GM12865 (cell line): ENCODE results near the gene PRRC2B.
"Not testable (repeated sequence)": the region's sequence is repeated elsewhere in the genome, so short reads cannot be mapped to it uniquely, and the experiment has no call there.

Experiments used
- DNase-seq: peaks from one replicate; pipeline ENCODE4 v3.0.0; 2010; ENCODE audit warnings: low read depth
- H3K4me3 ChIP-seq: 2 replicates; pipeline ENCODE4 v1.5.1; 2011; ENCODE audit warnings: mild to moderate bottlenecking, low read depth, low read length, control low read depth
- TF ChIP-seq, protein P1 (sequence below): IDR thresholded peaks from 2 replicates; pipeline ENCODE4 v1.5.1; 2011; ENCODE audit warnings: low read length, control low read depth, low read depth, inconsistent platforms; ENCODE audit not compliant: insufficient read depth; ENCODE audit errors: missing control alignments

PRRC2B gene

DNA sequence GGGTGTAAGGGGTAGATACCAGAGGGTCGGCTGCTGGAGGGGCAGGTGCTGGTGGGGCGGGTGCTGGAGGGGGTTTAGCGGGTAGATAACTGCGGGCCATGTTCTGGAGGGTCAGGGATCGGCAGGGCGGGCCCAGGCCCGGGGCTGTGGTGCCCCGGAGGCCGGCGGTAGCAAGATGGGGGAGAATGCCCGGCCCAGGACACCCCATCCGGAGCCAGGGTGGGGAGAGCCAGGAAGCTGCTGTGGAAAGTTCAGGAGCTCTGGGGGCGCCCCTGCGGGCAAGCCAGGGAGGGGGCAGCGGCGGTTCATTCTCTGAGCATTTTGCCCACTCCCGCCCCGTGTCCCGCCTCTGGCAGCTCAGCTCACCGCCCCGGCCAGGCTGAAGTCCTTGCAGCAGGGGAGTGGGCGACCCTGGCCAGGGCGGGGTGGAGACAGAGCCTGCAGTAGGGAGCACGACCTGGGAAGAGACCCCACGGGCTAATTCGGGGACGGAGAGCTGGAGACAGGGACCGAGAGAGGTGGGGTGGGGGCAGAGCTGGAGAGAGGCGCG is 152.0 kb downstream of the PRRC2B start:
- TF ChIP-seq, protein P1, sequence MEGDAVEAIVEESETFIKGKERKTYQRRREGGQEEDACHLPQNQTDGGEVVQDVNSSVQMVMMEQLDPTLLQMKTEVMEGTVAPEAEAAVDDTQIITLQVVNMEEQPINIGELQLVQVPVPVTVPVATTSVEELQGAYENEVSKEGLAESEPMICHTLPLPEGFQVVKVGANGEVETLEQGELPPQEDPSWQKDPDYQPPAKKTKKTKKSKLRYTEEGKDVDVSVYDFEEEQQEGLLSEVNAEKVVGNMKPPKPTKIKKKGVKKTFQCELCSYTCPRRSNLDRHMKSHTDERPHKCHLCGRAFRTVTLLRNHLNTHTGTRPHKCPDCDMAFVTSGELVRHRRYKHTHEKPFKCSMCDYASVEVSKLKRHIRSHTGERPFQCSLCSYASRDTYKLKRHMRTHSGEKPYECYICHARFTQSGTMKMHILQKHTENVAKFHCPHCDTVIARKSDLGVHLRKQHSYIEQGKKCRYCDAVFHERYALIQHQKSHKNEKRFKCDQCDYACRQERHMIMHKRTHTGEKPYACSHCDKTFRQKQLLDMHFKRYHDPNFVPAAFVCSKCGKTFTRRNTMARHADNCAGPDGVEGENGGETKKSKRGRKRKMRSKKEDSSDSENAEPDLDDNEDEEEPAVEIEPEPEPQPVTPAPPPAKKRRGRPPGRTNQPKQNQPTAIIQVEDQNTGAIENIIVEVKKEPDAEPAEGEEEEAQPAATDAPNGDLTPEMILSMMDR, result no peak
- no peak for DNase-seq
- H3K4me3 ChIP-seq, result no peak overlapping the region

GRCh38 chr9:131546336-131547084 is 152.6 kb downstream of the PRRC2B start:
- DNase-seq, result no peak
- TF ChIP-seq, protein P1, result no peak
- no peak overlapping the region for H3K4me3 ChIP-seq

GRCh38 chr9:131549186-131549585 is 155.3 kb downstream of the PRRC2B start:
- H3K4me3 ChIP-seq, DNase-seq: not testable (repeated sequence)
